SJSA1 (cell line): ENCODE data around the gene JAKMIP1. TPM values are rescaled to one million over a fixed set of nuclear protein-coding genes. Genes with fewer than 3 reads are reported as not detected.

ENCODE experiments used
- DNase-seq, 2 experiments: peaks; one replicate each; pipeline ENCODE4 v3.0.0-alpha.2; 2015 to 2020; ENCODE audit warnings: low spot score in 2 of 2, low read depth in 1 of 2
- H3K27ac ChIP-seq: fragments of 250-450 bp; sonication (Bioruptor Pico); 2 replicates; pipeline ENCODE4 v1.5.1; 2020; ENCODE audit warnings: mild to moderate bottlenecking, moderate library complexity
- H3K27me3 ChIP-seq: fragments of 250-450 bp; sonication (Bioruptor Pico); replicated peaks from 2 replicates; pipeline ENCODE4 v1.5.1; 2020; ENCODE audit warnings: mild to moderate bottlenecking, moderate library complexity
- H3K36me3 ChIP-seq: fragments of 250-450 bp; sonication (Bioruptor Pico); 2 replicates; pipeline ENCODE4 v1.5.1; 2020; ENCODE audit warnings: mild to moderate bottlenecking
- H3K4me1 ChIP-seq: fragments of 250-450 bp; sonication (Bioruptor Pico); replicated peaks from 2 replicates; pipeline ENCODE4 v1.6.1; 2021; ENCODE audit warnings: mild to moderate bottlenecking
- H3K4me3 ChIP-seq: fragments of 250-450 bp; sonication (Bioruptor Pico); 2 replicates; pipeline ENCODE4 v1.5.1; 2020; ENCODE audit warnings: mild to moderate bottlenecking
- H3K9me3 ChIP-seq: fragments of 250-450 bp; sonication (Bioruptor Pico); replicated peaks from 2 replicates; pipeline ENCODE4 v1.5.1; 2020; ENCODE audit warnings: mild to moderate bottlenecking
- total RNA-seq: library from RNA; depleted of rRNA; stranded (reverse); fragments of >200 nt; shearing (Covaris generic); gene quantifications from 2 replicates; pipeline ENCODE4 v1.2.3, GENCODE V29; 2014

Gene JAKMIP1
- total RNA-seq, 1 experiment from 2014 or later = not detected

- Histone ChIP-seq H3K36me3 (no peaks in the 10 kb centered on the region), H3K9me3 (no peaks in the 10 kb centered on the region), H3K4me1 (no peaks in the 10 kb centered on the region), H3K4me3 (no peak overlapping the region), H3K27me3 (no peaks in the 10 kb centered on the region), H3K27ac (no peak overlapping the region)
- no peak for DNase-seq
These were observed 175.9 kb downstream of the JAKMIP1 start for GRCh38 chr4:6024313-6024960.

- Histone ChIP-seq H3K27me3 (no peaks in the 10 kb centered on the region), H3K4me1 (no peaks in the 10 kb centered on the region), H3K9me3 (no peaks in the 10 kb centered on the region), H3K36me3 (no peaks in the 10 kb centered on the region), H3K27ac (no peak overlapping the region), H3K4me3 (no peak overlapping the region)
- DNase-seq = no peak
These were observed 176.6 kb downstream of the JAKMIP1 start for GRCh38 chr4:6023731-6024130.

- H3K9me3 ChIP-seq = no peaks in the 10 kb centered on the region
- no peaks in the 10 kb centered on the region for H3K36me3 ChIP-seq
- no peak overlapping the region for H3K27ac ChIP-seq
- no peaks in the 10 kb centered on the region for H3K27me3 ChIP-seq
- H3K4me3 ChIP-seq = no peak overlapping the region
- H3K4me1 ChIP-seq = no peaks in the 10 kb centered on the region
- no peak for DNase-seq
These were observed 177.6 kb downstream of the JAKMIP1 start for GRCh38 chr4:6022607-6023288.

GRCh38 chr4:6021831-6022606, 178.3 kb downstream of the JAKMIP1 start:
- no peaks in the 10 kb centered on the region for H3K36me3 ChIP-seq
- H3K27ac ChIP-seq = no peak overlapping the region
- no peak for DNase-seq
- no peaks in the 10 kb centered on the region for H3K27me3 ChIP-seq
- no peaks in the 10 kb centered on the region for H3K4me1 ChIP-seq
- H3K4me3 ChIP-seq = no peak overlapping the region
- no peaks in the 10 kb centered on the region for H3K9me3 ChIP-seq

- no peaks in the 10 kb centered on the region for H3K36me3 ChIP-seq
- no peaks in the 10 kb centered on the region for H3K9me3 ChIP-seq
- no peak for DNase-seq
- no peaks in the 10 kb centered on the region for H3K27me3 ChIP-seq
- H3K4me3 ChIP-seq = no peak overlapping the region
- no peak overlapping the region for H3K27ac ChIP-seq
- H3K4me1 ChIP-seq = no peaks in the 10 kb centered on the region
These were observed 179.7 kb downstream of the JAKMIP1 start for GRCh38 chr4:6020613-6021012.

GRCh38 chr4:6019316-6020263, 180.8 kb downstream of the JAKMIP1 start:
- no peaks in the 10 kb centered on the region for H3K36me3 ChIP-seq
- H3K27me3 ChIP-seq = no peaks in the 10 kb centered on the region
- no peaks in the 10 kb centered on the region for H3K9me3 ChIP-seq
- peak in 1 of 2 experiments; percentile 4 for DNase-seq
- H3K27ac ChIP-seq = no peak overlapping the region
- no peak overlapping the region for H3K4me3 ChIP-seq
- no peaks in the 10 kb centered on the region for H3K4me1 ChIP-seq

GRCh38 chr4:6018331-6018730, 182.0 kb downstream of the JAKMIP1 start, which contains the start of gene C4orf50:
Gene C4orf50, minus strand, starts transcription at chr4:6018431.
- no peak within 1 kb of the TSS for H3K4me3 ChIP-seq
- H3K27me3 ChIP-seq = no peaks in the 10 kb centered on the region
- no peaks in the 10 kb centered on the region for H3K4me1 ChIP-seq
- DNase-seq = no peak
- no peaks in the 10 kb centered on the region for H3K36me3 ChIP-seq
- H3K9me3 ChIP-seq = no peaks in the 10 kb centered on the region
- no peak within 1 kb of the TSS for H3K27ac ChIP-seq

GRCh38 chr4:6017800-6018199, 182.5 kb downstream of the JAKMIP1 start:
- no peaks in the 10 kb centered on the region for H3K4me1 ChIP-seq
- no peaks in the 10 kb centered on the region for H3K36me3 ChIP-seq
- H3K27me3 ChIP-seq = no peaks in the 10 kb centered on the region
- no peak overlapping the region for H3K4me3 ChIP-seq
- no peak overlapping the region for H3K27ac ChIP-seq
- no peaks in the 10 kb centered on the region for H3K9me3 ChIP-seq
- no peak for DNase-seq

- Histone ChIP-seq H3K4me1 (no peaks in the 10 kb centered on the region), H3K36me3 (no peaks in the 10 kb centered on the region), H3K27me3 (no peaks in the 10 kb centered on the region), H3K9me3 (no peaks in the 10 kb centered on the region), H3K27ac (no peak overlapping the region), H3K4me3 (no peak overlapping the region)
- no peak for DNase-seq
These were observed 183.3 kb downstream of the JAKMIP1 start for GRCh38 chr4:6017030-6017429.

GRCh38 chr4:6013564-6013963, 186.8 kb downstream of the JAKMIP1 start:
- no peaks in the 10 kb centered on the region for H3K36me3 ChIP-seq
- no peaks in the 10 kb centered on the region for H3K27me3 ChIP-seq

GRCh38 chr4:6012200-6012599, 188.1 kb downstream of the JAKMIP1 start:
- H3K36me3 ChIP-seq = no peaks in the 10 kb centered on the region
- no peaks in the 10 kb centered on the region for H3K4me1 ChIP-seq
- no peak overlapping the region for H3K27ac ChIP-seq
- H3K27me3 ChIP-seq = no peaks in the 10 kb centered on the region
- H3K9me3 ChIP-seq = no peaks in the 10 kb centered on the region
- H3K4me3 ChIP-seq = no peak overlapping the region
- no peak for DNase-seq

More at GRCh38 chr4:6013564-6013963, 186.8 kb downstream of the JAKMIP1 start:
- Histone ChIP-seq H3K27ac (no peak overlapping the region), H3K4me1 (no peaks in the 10 kb centered on the region), H3K9me3 (no peaks in the 10 kb centered on the region), H3K4me3 (no peak overlapping the region)
- DNase-seq = no peak

GRCh38 chr4:6011686-6012085, 188.7 kb downstream of the JAKMIP1 start:
- H3K36me3 ChIP-seq = no peaks in the 10 kb centered on the region

GRCh38 chr4:6011271-6011671, 189.1 kb downstream of the JAKMIP1 start:
- Histone ChIP-seq H3K4me1 (no peaks in the 10 kb centered on the region), H3K27me3 (no peaks in the 10 kb centered on the region), H3K9me3 (no peaks in the 10 kb centered on the region), H3K36me3 (no peaks in the 10 kb centered on the region), H3K4me3 (no peak overlapping the region), H3K27ac (no peak overlapping the region)
- DNase-seq = no peak

More at GRCh38 chr4:6011686-6012085, 188.7 kb downstream of the JAKMIP1 start:
- Histone ChIP-seq H3K4me1 (no peaks in the 10 kb centered on the region), H3K4me3 (no peak overlapping the region), H3K27me3 (no peaks in the 10 kb centered on the region), H3K9me3 (no peaks in the 10 kb centered on the region), H3K27ac (no peak overlapping the region)
- DNase-seq = no peak
